Liver (tissue), 9 donors: ENCODE results near the gene BMP6. TPM values are rescaled to one million over a fixed set of nuclear protein-coding genes. Genes with fewer than 3 reads are reported as not detected.

Source experiments
- DNase-seq: peaks from one replicate; pipeline ENCODE4 v3.0.0-alpha.2; 2017; ENCODE audit warnings: low spot score
- H3K27ac ChIP-seq, 2 donors: one replicate each; pipeline ENCODE4 v1.7.0; 2013; ENCODE audit warnings: inconsistent platforms in 2 of 2, low read length in 2 of 2, control low read depth in 1 of 2, low read depth in 1 of 2, mild to moderate bottlenecking in 1 of 2
- H3K27me3 ChIP-seq, 4 donors: one replicate each; pipeline versions ENCODE4 v1.6.1 to v1.7.0; 2013; ENCODE audit warnings: low read length in 3 of 4, inconsistent platforms in 1 of 4, mild to moderate bottlenecking in 1 of 4, moderate library complexity in 1 of 4; ENCODE audit not compliant: control insufficient read depth in 4 of 4, insufficient read depth in 4 of 4
- H3K36me3 ChIP-seq, 4 donors: one replicate each; pipeline versions ENCODE4 v1.6.1 to v1.7.0; 2013; ENCODE audit warnings: low read length in 3 of 4, mild to moderate bottlenecking in 3 of 4, low read depth in 1 of 4, moderate library complexity in 1 of 4; ENCODE audit not compliant: control insufficient read depth in 4 of 4, insufficient read depth in 3 of 4
- H3K4me1 ChIP-seq, 4 donors: one replicate each; pipeline versions ENCODE4 v1.6.1 to v1.7.0; 2013; ENCODE audit warnings: low read length in 3 of 4, mild to moderate bottlenecking in 3 of 4, moderate library complexity in 1 of 4; ENCODE audit not compliant: control insufficient read depth in 4 of 4, insufficient read depth in 4 of 4
- H3K4me3 ChIP-seq, 3 donors: one replicate each; pipeline versions ENCODE4 v1.6.1 to v1.7.0; 2013; ENCODE audit warnings: low read length in 3 of 3, control low read depth in 1 of 3, low read depth in 1 of 3, mild to moderate bottlenecking in 1 of 3
- H3K9ac ChIP-seq, 2 donors: one replicate each; pipeline ENCODE4 v1.7.0; 2013; ENCODE audit warnings: low read length in 2 of 2, mild to moderate bottlenecking in 2 of 2, moderate library complexity in 2 of 2, control low read depth in 1 of 2, low read depth in 1 of 2
- H3K9me3 ChIP-seq, 4 donors: one replicate each; pipeline versions ENCODE4 v1.6.1 to v1.7.0; 2013; ENCODE audit warnings: low read length in 3 of 4; ENCODE audit not compliant: control insufficient read depth in 4 of 4
- ATF3 ChIP-seq: IDR thresholded peaks from 2 replicates; pipeline ENCODE4 v1.6.1; 2016; ENCODE audit warnings: antibody characterized with exemption
- CTCF ChIP-seq: fragments of 150-350 bp; IDR thresholded peaks from 2 replicates; pipeline ENCODE4 v1.5.1; 2017; ENCODE audit warnings: improper control_type of control experiment, low read depth, low read length; ENCODE audit not compliant: missing input control
- EGR1 ChIP-seq, 2 donors: IDR thresholded peaks; 2 replicates each; pipeline ENCODE4 v1.6.1; 2016 to 2018; ENCODE audit warnings: antibody characterized with exemption in 2 of 2, low read depth in 2 of 2
- FOXA1 ChIP-seq: IDR thresholded peaks from 2 replicates; pipeline ENCODE4 v1.6.1; 2016; ENCODE audit warnings: antibody characterized with exemption
- FOXA2 ChIP-seq: IDR thresholded peaks from 2 replicates; pipeline ENCODE4 v1.6.1; 2016; ENCODE audit warnings: antibody characterized with exemption
- GABPA ChIP-seq, 2 donors: IDR thresholded peaks in 1 of 2; conservative IDR thresholded peaks in 1 of 2; 2 replicates each; pipeline ENCODE4 v1.6.1; 2016; ENCODE audit warnings: antibody characterized with exemption in 2 of 2, mild to moderate bottlenecking in 1 of 2, moderate library complexity in 1 of 2
- HNF4A ChIP-seq, 2 donors: conservative IDR thresholded peaks; 2 replicates each; pipeline ENCODE4 v1.6.1; 2016; ENCODE audit warnings: antibody characterized with exemption in 2 of 2, mild to moderate bottlenecking in 2 of 2
- HNF4G ChIP-seq: IDR thresholded peaks from 2 replicates; pipeline ENCODE4 v1.6.1; 2016; ENCODE audit warnings: antibody characterized with exemption
- JUND ChIP-seq, 2 donors: IDR thresholded peaks; 2 replicates each; pipeline ENCODE4 v1.6.1; 2016; ENCODE audit warnings: antibody characterized with exemption in 2 of 2
- NR2F2 ChIP-seq: IDR thresholded peaks from 2 replicates; pipeline ENCODE4 v1.6.1; 2016; ENCODE audit warnings: antibody characterized with exemption
- RAD21 ChIP-seq, 2 donors: IDR thresholded peaks; 2 replicates each; pipeline ENCODE4 v1.6.1; 2016; ENCODE audit warnings: antibody characterized with exemption in 2 of 2, mild to moderate bottlenecking in 2 of 2
- REST ChIP-seq: IDR thresholded peaks from 2 replicates; pipeline ENCODE4 v1.6.1; 2016; ENCODE audit warnings: antibody characterized with exemption, mild to moderate bottlenecking
- RXRA ChIP-seq, 2 donors: IDR thresholded peaks; 2 replicates each; pipeline ENCODE4 v1.6.1; 2017 to 2018; ENCODE audit warnings: antibody characterized with exemption in 2 of 2, mild to moderate bottlenecking in 1 of 2
- SP1 ChIP-seq: IDR thresholded peaks from 2 replicates; pipeline ENCODE4 v1.6.1; 2018; ENCODE audit warnings: antibody characterized with exemption, mild to moderate bottlenecking
- TAF1 ChIP-seq: conservative IDR thresholded peaks from 2 replicates; pipeline ENCODE4 v1.6.1; 2016; ENCODE audit warnings: antibody characterized with exemption, mild to moderate bottlenecking
- WGBS: extraction: QIAGEN DNeasy Blood & Tissue Kit; methylation state at CpG from one replicate; pipeline ENCODE4 v1.1.7; 2013; 5-methylcytosine and 5-hydroxymethylcytosine counted together
- polyA plus RNA-seq, 2 donors: library from polyadenylated mRNA; stranded (reverse) in 1 of 2; unstranded in 1 of 2; fragments of 200-250 nt in 1 of 2; fragments of >200 nt in 1 of 2; fragmentation: Nextera tagmentation in 1 of 2; extraction: Ambion mirVana in 1 of 2; gene quantifications; one replicate each; pipeline versions ENCODE4 v1.2.1 to v1.2.3, GENCODE V29; 2013 to 2015
- total RNA-seq, 2 donors: library from RNA; depleted of rRNA; stranded (reverse); fragments of >200 nt; gene quantifications; one replicate each; pipeline ENCODE4 v1.2.3, GENCODE V29; 2014
- donor health status: healthy.
- donor health status: healthy.
- donor health status: healthy.
- donor health status: healthy.
- donor health status: healthy.

The BMP6 gene
- total and polyA plus RNA-seq, 4 donors: 0.57 to 5.9 (median 2.3) TPM

GRCh38 chr6:7820288-7820835 is 94.5 kb downstream of the BMP6 start:
- 78% methylated on average over 9 of the region's 9 CpGs for WGBS
- no peaks in the 10 kb centered on the region for H3K27me3 ChIP-seq
- TF ChIP-seq SP1 (no peak), REST (no peak), NR2F2 (no peak), TAF1 (no peak), FOXA2 (no peak), RXRA (IDR thresholded peaks at IDR 0.05) (no peak), CTCF (no peak), HNF4A (conservative IDR thresholded peaks at IDR 0.05) (no peak), ATF3 (no peak), FOXA1 (no peak), GABPA (IDR thresholded peaks at IDR 0.05 in 1 of 2, conservative IDR thresholded peaks at IDR 0.05 in 1 of 2) (no peak), HNF4G (no peak)

GRCh38 chr6:7821426-7821825 is 95.5 kb downstream of the BMP6 start:
- no peak overlapping the region for H3K27ac ChIP-seq
- no peaks in the 10 kb centered on the region for H3K27me3 ChIP-seq
- TF ChIP-seq FOXA1: no peak
- no peak for TF ChIP-seq EGR1 (IDR thresholded peaks at IDR 0.05; ENCODE audit: low read depth in 2 of 2)
- no peak for TF ChIP-seq REST
- TF ChIP-seq RAD21 (IDR thresholded peaks at IDR 0.05): no peak
- no peak for TF ChIP-seq JUND (IDR thresholded peaks at IDR 0.05)
- DNase-seq: no peak
- no peaks in the 10 kb centered on the region for H3K4me1 ChIP-seq
- no peaks in the 10 kb centered on the region for H3K9me3 ChIP-seq
- H3K4me3 ChIP-seq: no peak overlapping the region
- H3K9ac ChIP-seq: no peak overlapping the region
- 94% methylated on average over 5 of the region's 5 CpGs for WGBS
- H3K36me3 ChIP-seq: no peaks in the 10 kb centered on the region

More at GRCh38 chr6:7820288-7820835, 94.5 kb downstream of the BMP6 start:
- DNase-seq: no peak
- Histone ChIP-seq H3K27ac (no peak overlapping the region), H3K4me3 (no peak overlapping the region), H3K4me1 (no peaks in the 10 kb centered on the region), H3K36me3 (no peaks in the 10 kb centered on the region), H3K9me3 (no peaks in the 10 kb centered on the region), H3K9ac (no peak overlapping the region)
